Measurements from ENCODE around the gene PKNOX2. TPM values are rescaled to one million over a fixed set of nuclear protein-coding genes. Genes with fewer than 3 reads are reported as not detected.

Gene PKNOX2
- total and polyA plus RNA-seq, 10 of the 15 experiments (the other 5 are each of a cell fraction or from before 2014, with no cell fraction given), result not detected

GRCh38 chr11:125312812-125313211, 148.3 kb downstream of the PKNOX2 start:
- RAD21 ChIA-PET (ENCODE audit: unreplicated experiment), result no interaction called here
- H3K9ac ChIP-seq (ENCODE audit: control insufficient read depth, insufficient read depth, low read length), result no peak overlapping the region
- intact Hi-C loops (cut with micrococcal nuclease; ENCODE audit: unreplicated experiment), result no loop called here
- H4K20me1 ChIP-seq (ENCODE audit: control insufficient read depth, insufficient read depth), result no peaks in the 10 kb centered on the region
- H3K36me3 ChIP-seq (ENCODE audit: control insufficient read depth in 2 of 2, insufficient read depth in 2 of 2, low read length in 1 of 2), result no peaks in the 10 kb centered on the region
- 35% methylated on average over 9 of the region's 9 CpGs for WGBS (ENCODE audit: insufficient coverage, insufficient replicate concordance, low lambda C conversion rate, missing lambda C conversion rate)
- H3K79me2 ChIP-seq (ENCODE audit: control insufficient read depth, insufficient read depth, low read length), result no peaks in the 10 kb centered on the region
- FAIRE-seq (no peak), DNase-seq (ENCODE audit: low read depth, low spot score) (no peak), ATAC-seq (no peak)
- no peak overlapping the region for H2AFZ ChIP-seq (ENCODE audit: control insufficient read depth, low read depth, low read length)
- H3K27me3 ChIP-seq (replicated peaks in 1 of 2; ENCODE audit: control insufficient read depth in 2 of 2, insufficient read depth in 2 of 2, low read length in 1 of 2), result peaks cover 0 to 7% of the 10 kb centered on the region in 2 experiments; a peak in 2 of 4 replicates
- in situ Hi-C loops (cut with MboI), result no loop called here
- no peak overlapping the region for H3K27ac ChIP-seq (ENCODE audit: control insufficient read depth, insufficient read depth)
- SMC1A ChIA-PET (ENCODE audit: uncharacterized antibody, unreplicated experiment), result no interaction called here
- H3K4me3 ChIP-seq, result no peak overlapping the region
- BruUV-seq (replicated peaks), result no TSS peak
- no peaks in the 10 kb centered on the region for H3K4me1 ChIP-seq (ENCODE audit: control insufficient read depth, insufficient read depth, low read length)
- POLR2A ChIA-PET, result no interaction called here
- no peak overlapping the region for H3K4me2 ChIP-seq (ENCODE audit: control insufficient read depth, insufficient read depth)
- H3K9me3 ChIP-seq (replicated peaks; ENCODE audit: control insufficient read depth, insufficient read depth, low read length), result no peaks in the 10 kb centered on the region
- CTCF ChIA-PET, result no interaction called here
- TF ChIP-seq E4F1 (IDR thresholded peaks at IDR 0.05; ENCODE audit: borderline replicate concordance, partially characterized antibody), result no peak
- no peak for TF ChIP-seq KAT2A (conservative IDR thresholded peaks at IDR 0.05; ENCODE audit: control insufficient read depth, low read depth, low read length)
- no peak for TF ChIP-seq HSF1 (IDR thresholded peaks at IDR 0.05; ENCODE audit: low read depth, low read length)
- no peak for TF ChIP-seq SMAD1 (IDR thresholded peaks at IDR 0.05; ENCODE audit: low read depth, partially characterized antibody)
- no peak for TF ChIP-seq FOXM1 (IDR thresholded peaks at IDR 0.05; ENCODE audit: low read depth, low read length)

All from GM12878 (cell line).